GM12875 (cell line): ENCODE data around the gene CAMK1D.

Source experiments
- H3K4me3 ChIP-seq: one replicate; pipeline ENCODE4 v1.5.1; 2011; ENCODE audit warnings: low read depth, low read length, control low read depth
- CTCF ChIP-seq: IDR thresholded peaks from 2 replicates; pipeline ENCODE4 v1.5.1; 2011; ENCODE audit warnings: low read depth, mild to moderate bottlenecking, control low read depth, inconsistent platforms, low read length, moderate library complexity, borderline replicate concordance; ENCODE audit not compliant: insufficient read depth

Gene CAMK1D

GRCh38 chr10:12743941-12744340 is 394.6 kb downstream of the CAMK1D start:
- no peak overlapping the region for H3K4me3 ChIP-seq
- TF ChIP-seq CTCF: no peak

DNA sequence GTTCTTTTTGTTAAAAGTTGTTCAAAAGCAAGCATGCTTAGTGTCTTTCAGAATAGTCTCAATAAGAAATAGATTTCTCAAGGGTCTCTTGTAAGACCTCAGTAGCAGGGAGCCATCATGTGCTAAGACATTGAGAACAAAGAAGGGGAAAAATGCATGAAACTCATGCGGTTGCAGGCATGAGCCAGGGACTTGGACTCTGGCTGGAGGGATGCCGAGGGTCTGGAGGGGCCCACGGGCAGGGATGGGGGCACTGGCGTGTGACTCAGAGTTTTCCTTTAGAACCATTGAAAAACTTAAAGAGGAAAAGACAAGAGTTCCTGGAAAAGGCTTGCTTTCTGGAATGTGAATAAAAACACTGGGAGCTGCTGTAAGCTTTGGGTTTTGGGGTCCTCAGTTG is 398.8 kb downstream of the CAMK1D start:
- H3K4me3 ChIP-seq: no peak overlapping the region
- TF ChIP-seq CTCF: no peak

DNA sequence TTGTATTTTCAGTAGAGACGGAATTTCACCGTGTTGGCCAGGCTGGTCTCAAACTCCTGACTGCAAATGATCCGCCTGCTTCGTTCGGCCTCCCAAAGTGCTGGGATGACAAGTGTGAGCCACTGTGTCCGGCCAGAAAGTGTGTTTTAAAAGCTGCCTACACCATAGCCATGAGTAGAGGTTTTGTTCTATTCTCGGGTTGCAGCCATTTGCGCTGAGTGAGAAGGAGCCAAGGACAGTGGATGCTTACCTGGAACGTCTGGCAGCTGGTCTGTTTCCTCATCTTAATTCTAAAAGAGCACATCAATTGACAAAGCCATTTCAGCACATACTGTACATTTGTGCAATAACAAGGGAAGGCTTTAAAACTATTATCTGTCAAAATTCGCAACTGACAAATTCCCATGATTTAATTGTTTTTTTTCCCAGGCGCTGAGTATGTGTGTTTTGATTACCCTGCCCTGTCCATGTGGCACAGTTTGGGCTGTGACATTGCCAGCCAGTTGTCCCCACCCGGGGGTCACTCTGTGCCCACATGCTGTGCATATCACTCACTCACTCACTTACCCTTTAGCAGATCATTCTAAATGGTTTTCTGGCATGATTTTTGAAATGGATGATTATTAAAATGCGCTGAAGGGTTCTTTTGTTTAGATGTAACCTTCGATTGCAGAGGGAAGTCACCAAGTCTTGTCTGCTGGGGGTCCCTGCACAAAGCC is 400.6 kb downstream of the CAMK1D start:
- no peak overlapping the region for H3K4me3 ChIP-seq
- TF ChIP-seq CTCF: no peak

GRCh38 chr10:12750526-12751201 is 401.3 kb downstream of the CAMK1D start:
- no peak overlapping the region for H3K4me3 ChIP-seq
- no peak for TF ChIP-seq CTCF

GRCh38 chr10:12755075-12755474 is 405.7 kb downstream of the CAMK1D start:
- TF ChIP-seq CTCF: no peak
- no peak overlapping the region for H3K4me3 ChIP-seq

GRCh38 chr10:12757351-12757750 is 408.0 kb downstream of the CAMK1D start:
- no peak overlapping the region for H3K4me3 ChIP-seq
- TF ChIP-seq CTCF: no peak

- TF ChIP-seq CTCF: no peak
- no peak overlapping the region for H3K4me3 ChIP-seq
These were observed 408.9 kb downstream of the CAMK1D start for GRCh38 chr10:12758271-12758670.
